GM18508 (cell line): Measurements from ENCODE around the gene DLX5.

Experiments
- ATAC-seq: cut with Tn5 transposase; IDR thresholded peaks from one replicate; pipeline ENCODE4 v1.9.1; 2021; ENCODE audit warnings: moderate number of reproducible peaks; ENCODE audit not compliant: insufficient read depth, unreplicated experiment

DLX5 gene

DNA sequence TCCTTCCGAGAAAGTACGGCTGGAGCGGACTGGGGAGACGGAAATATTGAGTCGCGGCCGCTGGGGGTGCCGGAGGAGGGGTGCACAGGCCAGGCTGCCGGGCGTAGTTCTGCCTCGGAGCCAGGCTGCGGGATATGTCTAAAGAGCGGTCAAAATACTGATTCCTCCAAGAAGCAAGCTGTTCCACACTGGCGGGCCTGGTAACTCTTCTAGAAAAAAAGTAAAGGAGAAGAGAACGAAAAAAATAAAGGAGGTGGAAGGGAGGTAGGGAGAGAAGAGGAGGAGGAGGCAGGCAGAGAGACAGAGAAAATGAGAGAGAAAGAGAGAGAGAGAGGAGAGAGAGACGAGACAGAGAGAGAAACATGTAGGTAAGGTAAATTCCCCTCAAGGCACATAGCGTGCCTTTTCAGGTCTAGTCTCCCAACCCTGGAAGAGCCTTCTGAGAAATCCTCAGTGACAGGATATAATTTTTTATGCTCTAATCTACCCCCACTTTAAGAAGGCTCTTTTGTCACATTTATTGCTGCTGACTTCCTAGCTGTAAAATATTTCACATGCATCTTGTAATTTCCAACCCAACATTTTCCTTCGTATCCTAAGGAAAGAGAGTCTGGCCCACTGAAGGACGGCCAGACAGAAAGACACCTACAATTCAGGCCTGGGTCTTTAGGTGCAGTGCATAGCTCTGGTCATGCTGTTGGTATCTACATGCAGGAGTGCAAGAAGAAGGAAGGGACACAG, 5.7 kb downstream of the DLX5 start:
- ATAC-seq = no peak

GRCh38 chr7:97018126-97018601, 6.5 kb downstream of the DLX5 start:
- ATAC-seq = no peak

GRCh38 chr7:97017192-97018125, 7.2 kb downstream of the DLX5 start:
- ATAC-seq = no peak

GRCh38 chr7:97016381-97017191, 8.0 kb downstream of the DLX5 start:
- no peak for ATAC-seq

- ATAC-seq = no peak
These were observed 8.8 kb downstream of the DLX5 start for GRCh38 chr7:97015756-97016380.

DNA sequence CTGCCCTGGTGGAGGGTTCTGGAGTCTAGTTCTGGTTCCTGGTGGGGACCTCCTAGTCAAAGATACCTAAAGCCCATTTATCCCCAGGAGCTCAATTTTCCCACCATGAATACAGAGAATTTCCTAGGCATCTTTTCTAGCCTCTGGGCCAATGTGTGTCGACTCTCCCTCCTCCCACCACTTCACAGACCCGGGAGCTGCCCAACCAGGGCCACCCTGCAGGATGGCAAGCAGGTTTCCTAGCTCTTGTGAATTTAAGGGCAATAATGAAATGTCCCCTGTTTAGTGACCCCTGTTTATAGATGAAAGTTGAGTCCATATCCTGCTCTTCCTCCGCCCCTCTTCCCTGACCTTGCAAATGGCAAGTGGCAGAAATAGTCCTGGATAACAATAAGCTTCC, 9.4 kb downstream of the DLX5 start:
- no peak for ATAC-seq

GRCh38 chr7:97014145-97014750, 10.4 kb downstream of the DLX5 start:
- ATAC-seq = no peak

DNA sequence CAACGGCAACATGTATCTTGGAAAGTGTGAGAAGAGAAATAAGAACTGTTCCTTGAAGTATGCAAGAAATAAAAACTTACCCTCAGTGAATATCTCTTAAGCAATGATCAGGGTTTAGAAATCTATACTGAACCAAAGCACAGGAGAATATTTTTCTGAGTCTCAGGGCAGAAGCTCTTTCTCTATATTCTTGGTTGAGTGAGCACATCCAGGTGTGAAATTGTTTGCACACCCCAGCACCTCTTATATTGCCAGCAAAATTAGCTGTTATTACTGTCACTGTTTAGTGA, 10.8 kb downstream of the DLX5 start:
- no peak for ATAC-seq

DNA sequence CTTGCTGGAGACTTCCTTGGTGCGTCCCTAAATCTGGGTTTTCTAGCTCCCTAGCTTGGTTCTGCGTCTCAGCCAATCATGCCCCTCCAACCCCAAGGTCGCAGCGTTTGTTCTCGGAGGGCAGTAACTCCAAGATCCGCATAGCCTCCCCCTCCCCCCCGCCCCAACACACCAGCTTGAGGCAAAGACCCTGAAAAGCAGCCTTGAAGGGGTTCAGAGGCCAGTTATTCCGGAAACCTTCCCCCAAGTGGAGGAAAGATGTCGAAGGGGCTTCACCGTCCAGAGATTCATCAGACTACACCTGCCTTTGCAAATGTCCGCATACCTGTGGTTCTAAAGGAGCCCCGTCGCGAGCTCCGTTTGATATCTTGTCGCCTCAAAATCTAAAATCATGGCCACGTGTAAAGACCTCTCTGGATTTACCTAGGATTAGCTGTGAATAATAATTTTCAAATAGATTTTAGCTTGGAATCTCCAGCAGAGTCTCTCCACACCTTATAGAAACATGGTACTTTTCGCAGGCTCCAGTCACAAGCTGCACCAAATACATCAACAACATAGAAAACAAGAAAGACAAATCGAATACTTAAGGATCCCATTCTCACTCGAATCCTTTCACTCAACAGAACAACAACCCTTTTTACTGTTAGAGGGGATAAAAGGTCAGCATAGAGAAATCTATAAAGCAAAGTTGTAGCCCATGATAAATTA, 11.3 kb downstream of the DLX5 start:
- ATAC-seq = no peak

- ATAC-seq = no peak
These were observed 12.1 kb downstream of the DLX5 start for GRCh38 chr7:97012365-97013133.

DNA sequence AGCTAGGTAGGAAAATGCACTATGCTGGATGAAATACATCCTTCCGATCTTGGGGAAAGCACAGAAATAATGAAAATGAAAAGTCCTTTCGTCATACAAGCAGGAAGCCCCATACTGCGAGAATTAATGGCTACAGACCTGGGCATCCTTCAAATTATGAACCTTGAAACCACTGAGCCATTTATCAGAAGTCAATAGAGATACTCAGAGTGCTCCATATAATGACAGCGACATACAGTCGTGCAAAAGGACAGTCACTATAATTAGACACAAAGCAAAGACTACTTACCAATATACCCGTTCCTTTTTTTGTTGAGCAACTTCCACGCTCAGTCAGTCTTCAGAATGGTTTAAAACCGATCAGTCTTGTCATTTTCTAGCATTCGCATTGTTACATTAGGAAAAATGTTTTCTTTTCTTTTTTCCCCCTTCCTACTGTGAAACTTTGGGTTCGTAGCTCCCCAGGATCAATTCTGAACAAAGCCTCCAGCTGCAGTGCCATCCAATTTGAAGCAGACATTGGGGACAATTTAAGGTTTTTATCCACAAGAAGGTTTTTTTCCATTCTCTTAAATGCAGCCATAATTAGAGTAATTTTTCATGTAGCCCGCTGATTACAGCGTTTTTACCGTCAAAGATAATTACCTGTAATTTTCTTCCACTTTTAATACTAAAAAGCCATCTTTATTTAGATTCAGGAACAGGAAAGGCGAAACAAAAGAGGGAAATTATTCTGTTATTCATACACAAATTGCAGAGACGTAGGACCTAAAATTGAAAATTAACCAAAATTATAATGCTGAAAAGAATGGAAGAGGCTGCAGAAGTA, 12.9 kb downstream of the DLX5 start:
- no peak for ATAC-seq

- ATAC-seq = no peak
These were observed 13.5 kb downstream of the DLX5 start for GRCh38 chr7:97011104-97011503.

DNA sequence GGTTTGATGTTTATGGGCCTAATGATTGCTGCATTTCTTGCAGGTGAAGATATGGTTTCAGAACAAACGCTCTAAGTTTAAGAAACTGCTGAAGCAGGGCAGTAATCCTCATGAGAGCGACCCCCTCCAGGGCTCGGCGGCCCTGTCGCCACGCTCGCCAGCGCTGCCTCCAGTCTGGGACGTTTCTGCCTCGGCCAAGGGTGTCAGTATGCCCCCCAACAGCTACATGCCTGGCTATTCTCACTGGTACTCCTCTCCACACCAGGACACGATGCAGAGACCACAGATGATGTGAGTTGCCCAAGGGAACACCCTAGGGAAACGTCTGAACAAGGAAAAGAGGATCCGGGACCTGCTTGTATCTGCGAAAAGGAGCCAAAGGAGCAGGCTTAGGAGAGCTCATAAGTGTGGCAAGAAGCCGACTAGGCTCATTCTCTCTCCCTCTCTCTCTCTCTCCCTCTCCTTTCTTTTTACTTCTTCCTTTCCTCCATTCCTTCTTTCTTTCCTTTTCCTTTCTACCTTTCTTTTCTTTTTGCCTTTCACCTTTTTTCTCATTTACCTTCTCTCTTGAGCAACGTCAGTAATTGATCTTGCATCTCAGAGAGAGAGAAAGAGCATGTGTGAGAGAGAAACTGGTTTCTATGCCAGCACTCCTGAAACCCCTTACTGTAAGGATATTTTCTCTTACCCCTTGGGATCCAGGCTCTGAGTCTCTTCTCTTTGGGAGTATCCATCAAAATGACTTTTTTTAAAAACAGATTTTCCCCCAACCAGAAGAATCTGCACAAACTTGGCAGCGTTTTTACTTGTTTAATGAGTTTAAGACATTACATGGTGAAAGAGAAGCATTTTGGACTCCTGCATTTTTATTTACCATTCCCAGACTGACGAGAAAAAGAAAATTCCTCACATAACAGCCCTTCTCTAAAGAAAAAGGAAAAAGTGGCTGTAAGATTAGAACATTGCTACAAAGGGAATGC, 14.6 kb downstream of the DLX5 start:
- ATAC-seq = no peak

DNA sequence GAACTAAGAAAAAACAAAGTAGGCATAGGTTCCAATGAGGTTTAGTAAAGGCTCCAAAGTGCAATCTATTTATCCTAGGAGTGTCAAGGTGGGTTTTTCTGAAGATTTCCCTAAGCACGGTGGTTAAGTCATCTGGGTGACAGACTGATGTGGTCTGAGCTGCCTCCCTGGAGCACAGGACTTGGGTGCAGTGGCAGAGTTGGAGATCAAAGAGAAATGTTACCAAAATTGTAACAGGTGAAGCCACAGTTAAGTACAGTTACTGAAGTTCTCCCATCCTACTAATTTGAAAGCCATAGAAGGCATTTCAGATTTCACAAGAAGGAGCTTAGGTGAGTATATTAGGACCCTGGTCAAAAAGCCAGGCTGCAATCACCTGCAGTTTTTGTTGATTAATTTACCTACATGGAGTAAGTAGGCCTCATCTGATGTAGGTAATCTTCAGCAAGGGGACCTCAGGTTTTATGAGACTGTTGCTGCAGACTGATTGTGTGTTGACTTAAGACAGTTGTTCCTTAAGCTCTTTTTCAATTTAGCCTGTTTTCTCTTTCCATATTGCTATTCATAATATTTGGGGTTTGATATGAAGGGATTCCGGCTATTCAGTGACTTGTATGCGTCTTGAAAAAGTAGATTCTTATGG, 16.2 kb downstream of the DLX5 start:
- no peak for ATAC-seq

DNA sequence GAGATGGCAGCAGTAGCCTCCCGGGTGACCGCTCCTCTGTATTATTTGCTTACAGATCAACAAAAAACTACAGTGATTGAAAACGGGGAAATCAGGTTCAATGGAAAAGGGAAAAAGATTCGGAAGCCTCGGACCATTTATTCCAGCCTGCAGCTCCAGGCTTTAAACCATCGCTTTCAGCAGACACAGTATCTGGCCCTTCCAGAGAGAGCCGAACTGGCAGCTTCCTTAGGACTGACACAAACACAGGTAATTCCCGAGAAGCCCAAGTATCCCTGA, 17.1 kb downstream of the DLX5 start:
- no peak for ATAC-seq

DNA sequence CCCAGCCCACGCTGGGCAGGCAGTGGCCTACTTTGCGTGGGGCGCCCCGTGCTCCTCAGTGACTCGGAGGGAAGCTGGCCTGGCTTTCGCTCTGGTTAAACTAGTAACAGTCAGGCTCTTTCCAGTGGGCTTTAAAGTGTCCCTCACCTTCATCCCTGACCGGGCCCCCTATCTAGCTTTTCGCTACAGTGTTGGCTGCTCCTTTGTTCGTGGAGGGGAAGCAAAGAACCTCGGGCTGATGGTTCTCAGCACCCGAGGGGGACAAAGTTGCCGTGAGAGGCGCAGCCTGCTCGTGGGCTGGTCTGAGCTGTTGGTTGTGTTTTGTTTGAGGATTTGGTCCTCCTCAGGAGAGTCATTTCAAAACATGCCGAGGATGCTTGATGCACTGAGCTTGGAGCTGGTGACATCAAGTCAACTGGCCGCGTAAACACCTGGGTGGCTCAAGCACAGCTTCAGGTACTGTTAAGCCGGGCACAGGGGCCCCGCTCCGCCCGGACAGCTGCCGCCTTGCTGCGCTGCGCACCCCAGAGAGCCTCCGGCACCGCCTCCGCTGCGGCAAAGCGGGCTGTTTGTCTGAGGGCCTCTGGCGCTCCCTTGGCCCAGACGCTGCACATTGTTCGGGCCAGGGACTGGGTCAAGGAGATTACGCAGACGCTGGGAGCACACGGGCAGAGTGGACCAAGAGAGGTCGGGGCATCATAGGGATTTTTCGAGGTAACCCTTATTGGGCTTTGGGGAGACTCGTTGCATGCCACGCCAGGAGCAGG, 17.6 kb downstream of the DLX5 start:
- no peak for ATAC-seq
